Endothelial cell of umbilical vein (primary cell): ENCODE measurements around the gene SP3. TPM values are rescaled to one million over a fixed set of nuclear protein-coding genes. Genes with fewer than 3 reads are reported as not detected.

Experiments
- BruUV-seq: library from RNA; stranded (reverse); fragments of 400-500 nt; replicated peaks from 2 replicates; lab custom pipeline; 2021; lab: Mats Ljungman, UMichigan
- CTCF ChIA-PET: fragments of 300-600, 350-600 bp; sonication (Branson Sonifier 250); formaldehyde crosslinking; loops from one replicate; lab custom pipeline; 2021; ENCODE audit warnings: antibody characterized with exemption, inconsistent platforms; lab: Charles Lee
- POLR2A ChIA-PET: fragments of 300-600, 350-600 bp; sonication (Branson Sonifier 250); formaldehyde crosslinking; loops from one replicate; lab custom pipeline; 2021; ENCODE audit warnings: antibody characterized with exemption, inconsistent platforms; lab: Charles Lee
- DNase-seq: peaks from one replicate; pipeline ENCODE4 v3.0.0-alpha.2; 2011; ENCODE audit warnings: low read depth, low spot score
- FAIRE-seq: peaks from 2 replicates; lab custom pipeline; 2011; peaks lifted over from hg19 to GRCh38; lab: Jason Lieb, UNC
- H2AFZ ChIP-seq: 2 replicates; pipeline ENCODE4 v1.6.0; 2012; ENCODE audit warnings: low read depth, low read length, control low read depth, inconsistent platforms
- H3K27ac ChIP-seq: 2 replicates; pipeline ENCODE4 v1.5.1; 2011; ENCODE audit warnings: low read depth, mild to moderate bottlenecking, control low read depth, low read length, moderate library complexity; ENCODE audit not compliant: insufficient read depth
- H3K27me3 ChIP-seq, 2 experiments: 2 replicates each; pipeline versions ENCODE4 v1.6.0 to v1.6.1; 2011; ENCODE audit warnings: low read length in 2 of 2, mixed read lengths in 1 of 2; ENCODE audit not compliant: control insufficient read depth in 2 of 2, insufficient read depth in 2 of 2
- H3K36me3 ChIP-seq, 2 experiments: 2 replicates in 1 of 2; 3 replicates in 1 of 2; pipeline ENCODE4 v1.5.1; 2011; ENCODE audit warnings: low read length in 2 of 2, mild to moderate bottlenecking in 1 of 2, moderate library complexity in 1 of 2; ENCODE audit not compliant: control insufficient read depth in 2 of 2, insufficient read depth in 2 of 2; ENCODE audit errors: extremely low read depth in 1 of 2
- H3K4me1 ChIP-seq: 3 replicates; pipeline ENCODE4 v1.5.1; 2011; ENCODE audit warnings: mild to moderate bottlenecking, low read length; ENCODE audit not compliant: control insufficient read depth, insufficient read depth; ENCODE audit errors: extremely low read depth
- H3K4me2 ChIP-seq: 2 replicates; pipeline ENCODE4 v1.6.1; 2011; ENCODE audit warnings: low read length, control low read depth, mixed read lengths; ENCODE audit not compliant: insufficient read depth
- H3K4me3 ChIP-seq, 3 experiments: fragments of 200-600 bp in 1 of 3; sonication (generic), shearing (Covaris generic) in 1 of 3; replicated peaks in 1 of 3; 2 replicates each; pipeline ENCODE4 v1.5.1; 2011 to 2016; ENCODE audit warnings: control low read depth in 3 of 3, low read length in 3 of 3, mild to moderate bottlenecking in 2 of 3, inconsistent platforms in 1 of 3, low read depth in 1 of 3, moderate library complexity in 1 of 3; ENCODE audit not compliant: insufficient read depth in 1 of 3
- H3K79me2 ChIP-seq: 2 replicates; pipeline ENCODE4 v1.6.0; 2012; ENCODE audit warnings: low read length, inconsistent platforms; ENCODE audit not compliant: control insufficient read depth, insufficient read depth
- H3K9ac ChIP-seq: replicated peaks from 2 replicates; pipeline ENCODE3; 2011; ENCODE audit warnings: low read length, control low read depth; ENCODE audit not compliant: insufficient read depth; ENCODE audit errors: extremely low read depth
- H3K9me1 ChIP-seq: replicated peaks from 3 replicates; pipeline ENCODE4 v1.6.0; 2011; ENCODE audit warnings: mild to moderate bottlenecking, low read length; ENCODE audit not compliant: control insufficient read depth, insufficient read depth; ENCODE audit errors: extremely low read depth
- H3K9me3 ChIP-seq: replicated peaks from 2 replicates; pipeline ENCODE4 v1.5.1; 2012; ENCODE audit warnings: low read length, inconsistent platforms; ENCODE audit not compliant: control insufficient read depth, insufficient read depth
- H4K20me1 ChIP-seq: replicated peaks from 2 replicates; pipeline ENCODE3; 2011; ENCODE audit warnings: mild to moderate bottlenecking, low read length; ENCODE audit not compliant: control insufficient read depth, insufficient read depth; ENCODE audit errors: extremely low read depth
- MAX ChIP-seq: IDR thresholded peaks from 2 replicates; pipeline ENCODE4 v1.6.1; 2011; ENCODE audit not compliant: insufficient read depth, insufficient read length
- MYC ChIP-seq: IDR thresholded peaks from one replicate; pipeline ENCODE4 v1.6.1; 2011; ENCODE audit warnings: mild to moderate bottlenecking, low read depth, low read length
- POLR2A ChIP-seq: IDR thresholded peaks from 2 replicates; pipeline ENCODE4 v1.6.1; 2012; ENCODE audit warnings: low read depth, mild to moderate bottlenecking, control low read depth, low read length
- POLR2AphosphoS5 ChIP-seq: IDR thresholded peaks from 2 replicates; pipeline ENCODE4 v1.6.1; 2012; ENCODE audit warnings: low read depth, mild to moderate bottlenecking, control low read depth, low read length, moderate library complexity; ENCODE audit not compliant: insufficient read depth
- dilution Hi-C: fragments of 300-500 bp; cut with MboI; formaldehyde crosslinking; loops from one replicate; pipeline ENCODE4 v1.15.0; 2019; ENCODE audit warnings: low sequenced_read_pairs; ENCODE audit not compliant: extremely low pct_ligation_motif_present
- intact Hi-C: fragments of 100-400 bp; cut with micrococcal nuclease; formaldehyde crosslinking; loops from one replicate; pipeline ENCODE4 v1.10.0; 2022
- polyA plus RNA-seq, 4 experiments: library from polyadenylated mRNA; depleted of rRNA in 3 of 4; stranded (reverse) in 3 of 4; unstranded in 1 of 4; fragments of >200 nt; gene quantifications; 2 replicates each; pipeline versions ENCODE4 v1.2.1 to v1.2.3, GENCODE V29; 2011 to 2012; ENCODE audit warnings: missing spikeins in 1 of 4
- total RNA-seq: library from RNA; stranded (reverse); gene quantifications from 2 replicates; pipeline ENCODE4 v1.2.3, GENCODE V29; 2021

SP3 gene
- total and polyA plus RNA-seq, 2 donors (not counting 3 experiments of a cell fraction or from before 2014, with no cell fraction given) = 23.9 to 59.0 TPM

- Histone ChIP-seq H3K27ac (no peak overlapping the region), H3K9me1 (no peaks in the 10 kb centered on the region), H3K36me3 (peaks cover 5 to 8% of the 10 kb centered on the region in 2 experiments), H3K4me1 (peaks cover 11% of the 10 kb centered on the region), H3K9ac (no peak overlapping the region), H3K9me3 (no peaks in the 10 kb centered on the region), H3K27me3 (no peaks in the 10 kb centered on the region), H2AFZ (no peak overlapping the region), H3K4me3 (no peak overlapping the region), H4K20me1 (peaks cover 10% of the 10 kb centered on the region), H3K79me2 (peaks cover 86% of the 10 kb centered on the region), H3K4me2 (no peak overlapping the region)
- dilution Hi-C loops (no loop called here), intact Hi-C loops (loop anchor here (5.0 kb wide), 1 partner anchor 58 kb away; no protein-coding TSS in a partner anchor)
- BruUV-seq = no TSS peak
- TF ChIP-seq POLR2AphosphoS5 (no peak), MYC (no peak), POLR2A (no peak), MAX (no peak)
- ChIA-PET CTCF (no interaction called here), POLR2A (no interaction called here)
- FAIRE-seq = no peak
- no peak for DNase-seq
Observed at GRCh38 chr2:173959909-173960308, 5.3 kb downstream of the SP3 start.

GRCh38 chr2:173959358-173959884, 5.8 kb downstream of the SP3 start:
- dilution Hi-C loops = no loop called here

More at GRCh38 chr2:173959358-173959884, 5.8 kb downstream of the SP3 start:
- Histone ChIP-seq H3K9me3 (no peaks in the 10 kb centered on the region), H3K27ac (no peak overlapping the region), H4K20me1 (peaks cover 10% of the 10 kb centered on the region), H2AFZ (no peak overlapping the region), H3K27me3 (no peaks in the 10 kb centered on the region), H3K4me2 (no peak overlapping the region), H3K9me1 (no peaks in the 10 kb centered on the region), H3K4me3 (no peak overlapping the region), H3K9ac (no peak overlapping the region), H3K4me1 (peaks cover 11% of the 10 kb centered on the region), H3K36me3 (peaks cover 8 to 11% of the 10 kb centered on the region in 2 experiments), H3K79me2 (peaks cover 91% of the 10 kb centered on the region)
- TF ChIP-seq MAX = no peak
- no TSS peak for BruUV-seq
- POLR2A ChIA-PET = no interaction called here
- FAIRE-seq = no peak
- no peak for DNase-seq
- intact Hi-C loops = no loop called here
- CTCF ChIA-PET = interaction anchor here (0.5 kb wide), 1 partner anchor 69 kb away, joined by 3 read pairs; no protein-coding TSS in a partner anchor
